Lung (tissue), 12 donors: ENCODE measurements around the gene AK9. TPM values are rescaled to one million over a fixed set of nuclear protein-coding genes. Genes with fewer than 3 reads are reported as not detected.
"Not testable (repeated sequence)": the region's sequence is repeated elsewhere in the genome, so short reads cannot be mapped to it uniquely, and the experiment has no call there.

ENCODE experiments used
- ATAC-seq: fragments of 200-7000 bp; cut with Tn5 transposase; one replicate; pipeline ENCODE4 v1.9.1; 2020; ENCODE audit warnings: moderate number of reproducible peaks; ENCODE audit not compliant: insufficient read depth, low FRiP score
- DNase-seq, 3 donors: peaks; one replicate each; pipeline ENCODE4 v3.0.0-alpha.2; 2013 to 2017
- H3K27ac ChIP-seq, 2 donors: one replicate each; pipeline ENCODE4 v1.5.1; 2013; ENCODE audit warnings: mild to moderate bottlenecking in 2 of 2, moderate library complexity in 2 of 2, control low read depth in 1 of 2, inconsistent platforms in 1 of 2, low read depth in 1 of 2, low read length in 1 of 2
- H3K27me3 ChIP-seq, 3 donors: one replicate each; pipeline ENCODE4 v1.5.1; 2013; ENCODE audit warnings: low read length in 2 of 3; ENCODE audit not compliant: control insufficient read depth in 3 of 3, insufficient read depth in 3 of 3
- H3K36me3 ChIP-seq, 4 donors: one replicate each; pipeline ENCODE4 v1.5.1; 2013; ENCODE audit warnings: low read length in 4 of 4, mild to moderate bottlenecking in 1 of 4, moderate library complexity in 1 of 4; ENCODE audit not compliant: control insufficient read depth in 4 of 4, insufficient read depth in 4 of 4
- H3K4me1 ChIP-seq, 5 donors: one replicate each; pipeline ENCODE4 v1.5.1; 2013; ENCODE audit warnings: low read length in 5 of 5, mild to moderate bottlenecking in 2 of 5, moderate library complexity in 1 of 5; ENCODE audit not compliant: control insufficient read depth in 5 of 5, insufficient read depth in 5 of 5
- H3K4me3 ChIP-seq: one replicate; pipeline ENCODE4 v1.5.1; 2013; ENCODE audit warnings: mild to moderate bottlenecking, control low read depth, moderate library complexity
- H3K9ac ChIP-seq, 2 donors: one replicate each; pipeline ENCODE4 v1.5.1; 2013; ENCODE audit warnings: low read length in 2 of 2, control low read depth in 1 of 2; ENCODE audit not compliant: insufficient read depth in 1 of 2
- H3K9me3 ChIP-seq, 4 donors: one replicate each; pipeline ENCODE4 v1.5.1; 2013; ENCODE audit warnings: low read length in 3 of 4, mild to moderate bottlenecking in 1 of 4, moderate library complexity in 1 of 4; ENCODE audit not compliant: control insufficient read depth in 4 of 4, insufficient read depth in 3 of 4
- CTCF ChIP-seq: IDR thresholded peaks from 2 replicates; pipeline ENCODE4 v1.5.1; 2012; ENCODE audit warnings: mild to moderate bottlenecking; ENCODE audit errors: control extremely low read depth, extremely low read depth
- WGBS, 2 donors: extraction: QIAGEN DNeasy Blood & Tissue Kit; methylation state at CpG; one replicate each; pipeline ENCODE4 v1.1.7; 2013; 5-methylcytosine and 5-hydroxymethylcytosine counted together
- polyA plus RNA-seq, 2 donors: library from polyadenylated mRNA; stranded (reverse); fragments of 200-250 nt; gene quantifications; one replicate each; pipeline ENCODE4 v1.2.1, GENCODE V29; 2013
- total RNA-seq, 2 donors: library from RNA; depleted of rRNA in 1 of 2; stranded (reverse); fragments of >200 nt in 1 of 2; gene quantifications; one replicate each; pipeline ENCODE4 v1.2.1, GENCODE V29; 2014 to 2021
- donor health status: control.
- donor health status: control.
- donor health status: Bipolar disorder and iron deficiency.
- donor health status: healthy.
- donor health status: DM: yes; HTN: yes; CAD: no.

Gene AK9
- total and polyA plus RNA-seq, 4 donors = 4.1 to 26.3 (median 7.2) TPM

GRCh38 chr6:109714166-109714565 is 23.2 kb upstream of the AK9 start:
- TF ChIP-seq CTCF = no peak
- no peaks in the 10 kb centered on the region for H3K9me3 ChIP-seq
- 94 to 97% methylated on average over 3 of the region's 3 CpGs for WGBS, 2 donors
- no peak overlapping the region for H3K4me3 ChIP-seq
- H3K27ac ChIP-seq = no peak overlapping the region
- no peak for ATAC-seq
- no peaks in the 10 kb centered on the region for H3K4me1 ChIP-seq
- no peaks in the 10 kb centered on the region for H3K27me3 ChIP-seq
- no peak overlapping the region for H3K9ac ChIP-seq
- no peak for DNase-seq
- peaks cover 0 to 7% (median 0%) of the 10 kb centered on the region in 4 donors for H3K36me3 ChIP-seq

- no peak overlapping the region for H3K9ac ChIP-seq
- H3K36me3 ChIP-seq = peaks cover 0 to 3% (median 0%) of the 10 kb centered on the region in 4 donors
- H3K27me3 ChIP-seq = no peaks in the 10 kb centered on the region
- no peak overlapping the region for H3K4me3 ChIP-seq
- 92 to 99% methylated on average over 8 of the region's 8 CpGs for WGBS, 2 donors
- no peak for TF ChIP-seq CTCF
- peaks cover 0 to 3% (median 0%) of the 10 kb centered on the region in 4 donors for H3K9me3 ChIP-seq
- no peaks in the 10 kb centered on the region for H3K4me1 ChIP-seq
- ATAC-seq (no peak), DNase-seq (no peak)
- no peak overlapping the region for H3K27ac ChIP-seq
These were observed 22.1 kb upstream of the AK9 start for GRCh38 chr6:109713097-109713496.

GRCh38 chr6:109708099-109708498 is 17.1 kb upstream of the AK9 start:
- DNase-seq, H3K27ac ChIP-seq, H3K36me3 ChIP-seq, H3K9ac ChIP-seq, ATAC-seq, H3K4me1 ChIP-seq, H3K4me3 ChIP-seq, H3K27me3 ChIP-seq, H3K9me3 ChIP-seq: not testable (repeated sequence)
- WGBS, 2 donors = 94 to 96% methylated on average over 2 of the region's 2 CpGs

GRCh38 chr6:109706513-109706912 is 15.5 kb upstream of the AK9 start:
- Histone ChIP-seq H3K9me3 (peaks cover 0 to 3% (median 0%) of the 10 kb centered on the region in 4 donors), H3K4me1 (peaks cover 0 to 2% (median 0%) of the 10 kb centered on the region in 5 donors), H3K9ac (no peak overlapping the region), H3K4me3 (no peak overlapping the region), H3K27me3 (no peaks in the 10 kb centered on the region), H3K36me3 (no peaks in the 10 kb centered on the region), H3K27ac (no peak overlapping the region)
- 51 to 58% methylated on average over 6 of the region's 6 CpGs for WGBS, 2 donors
- ATAC-seq (no peak), DNase-seq (no peak)
- TF ChIP-seq CTCF = no peak
